NCI-H2196 (cell line): ENCODE measurements around the gene CACNA1E.

Source experiments
- DNase-seq: peaks from one replicate; lab custom pipeline; 2025; ENCODE audit not compliant: unreplicated experiment; lab: John Stamatoyannopoulos, UW

Gene CACNA1E

GRCh38 chr1:181748013-181748412 is 264.7 kb downstream of the CACNA1E start:
- DNase-seq: no peak

- no peak for DNase-seq
Observed at GRCh38 chr1:181754103-181754502, 270.8 kb downstream of the CACNA1E start.

GRCh38 chr1:181759481-181759880 is 276.2 kb downstream of the CACNA1E start:
- DNase-seq: no peak

GRCh38 chr1:181763736-181764135 is 280.4 kb downstream of the CACNA1E start:
- no peak for DNase-seq

- DNase-seq: no peak
Observed at GRCh38 chr1:181765451-181766026, 282.2 kb downstream of the CACNA1E start.

- DNase-seq: no peak
Observed at GRCh38 chr1:181767001-181767708, 283.8 kb downstream of the CACNA1E start.

- DNase-seq: no peak
Observed at GRCh38 chr1:181768211-181768929, 285.1 kb downstream of the CACNA1E start.

GRCh38 chr1:181768930-181769280 is 285.6 kb downstream of the CACNA1E start:
- no peak for DNase-seq

- no peak for DNase-seq
Observed at GRCh38 chr1:181769846-181770245, 286.5 kb downstream of the CACNA1E start.

- no peak for DNase-seq
Observed at GRCh38 chr1:181772714-181773113, 289.4 kb downstream of the CACNA1E start.

GRCh38 chr1:181776044-181776443 is 292.7 kb downstream of the CACNA1E start:
- DNase-seq: no peak

- DNase-seq: no peak
Observed at GRCh38 chr1:181777286-181777685, 294.0 kb downstream of the CACNA1E start.

GRCh38 chr1:181777812-181778211 is 294.5 kb downstream of the CACNA1E start:
- no peak for DNase-seq

- peak; percentile 59 for DNase-seq
Observed at GRCh38 chr1:181778640-181779260, 295.4 kb downstream of the CACNA1E start.

- DNase-seq: no peak
Observed at GRCh38 chr1:181779343-181779742, 296.0 kb downstream of the CACNA1E start.

GRCh38 chr1:181783208-181783607 is 299.9 kb downstream of the CACNA1E start:
- DNase-seq: no peak

GRCh38 chr1:181784039-181784683 is 300.8 kb downstream of the CACNA1E start:
- no peak for DNase-seq

GRCh38 chr1:181789395-181789794 is 306.1 kb downstream of the CACNA1E start:
- no peak for DNase-seq

GRCh38 chr1:181791721-181792120 is 308.4 kb downstream of the CACNA1E start:
- DNase-seq: no peak

GRCh38 chr1:181793831-181794230 is 310.5 kb downstream of the CACNA1E start:
- DNase-seq: no peak

- DNase-seq: no peak
Observed at GRCh38 chr1:181794332-181794731, 311.0 kb downstream of the CACNA1E start.
